HL-60 (cell line): ENCODE measurements around the gene PGC.

Experiments used
- DNase-seq, 2 experiments: peaks; one replicate each; pipeline ENCODE4 v3.0.0-alpha.2; 2010 to 2020; ENCODE audit warnings: low read depth in 1 of 2, low spot score in 1 of 2
- H3K27ac ChIP-seq: fragments of 250-450 bp; sonication (Bioruptor Pico); replicated peaks from 2 replicates; pipeline ENCODE4 v1.5.1; 2020; ENCODE audit warnings: mild to moderate bottlenecking, moderate library complexity
- H3K27me3 ChIP-seq: fragments of 250-450 bp; sonication (Bioruptor Pico); 2 replicates; pipeline ENCODE4 v1.5.1; 2021; ENCODE audit warnings: mild to moderate bottlenecking, moderate library complexity; ENCODE audit not compliant: insufficient read depth, poor library complexity, severe bottlenecking
- H3K4me3 ChIP-seq: replicated peaks from 2 replicates; pipeline ENCODE4 v1.5.1; 2011; ENCODE audit warnings: mild to moderate bottlenecking, control low read depth, low read length; ENCODE audit not compliant: insufficient read depth
- GABPA ChIP-seq: IDR thresholded peaks from 2 replicates; pipeline ENCODE4 v1.6.1; 2012; ENCODE audit warnings: low read depth
- POLR2AphosphoS5 ChIP-seq: IDR thresholded peaks from 2 replicates; pipeline ENCODE4 v1.6.1; 2012; ENCODE audit warnings: low read depth
- SPI1 ChIP-seq: IDR thresholded peaks from 2 replicates; pipeline ENCODE4 v1.6.1; 2012; ENCODE audit warnings: low read depth, mild to moderate bottlenecking, borderline replicate concordance
- TF ChIP-seq, protein P1 (sequence below): IDR thresholded peaks from 2 replicates; pipeline ENCODE4 v1.6.1; 2012; ENCODE audit warnings: low read depth; ENCODE audit not compliant: insufficient replicate concordance

The PGC gene

DNA sequence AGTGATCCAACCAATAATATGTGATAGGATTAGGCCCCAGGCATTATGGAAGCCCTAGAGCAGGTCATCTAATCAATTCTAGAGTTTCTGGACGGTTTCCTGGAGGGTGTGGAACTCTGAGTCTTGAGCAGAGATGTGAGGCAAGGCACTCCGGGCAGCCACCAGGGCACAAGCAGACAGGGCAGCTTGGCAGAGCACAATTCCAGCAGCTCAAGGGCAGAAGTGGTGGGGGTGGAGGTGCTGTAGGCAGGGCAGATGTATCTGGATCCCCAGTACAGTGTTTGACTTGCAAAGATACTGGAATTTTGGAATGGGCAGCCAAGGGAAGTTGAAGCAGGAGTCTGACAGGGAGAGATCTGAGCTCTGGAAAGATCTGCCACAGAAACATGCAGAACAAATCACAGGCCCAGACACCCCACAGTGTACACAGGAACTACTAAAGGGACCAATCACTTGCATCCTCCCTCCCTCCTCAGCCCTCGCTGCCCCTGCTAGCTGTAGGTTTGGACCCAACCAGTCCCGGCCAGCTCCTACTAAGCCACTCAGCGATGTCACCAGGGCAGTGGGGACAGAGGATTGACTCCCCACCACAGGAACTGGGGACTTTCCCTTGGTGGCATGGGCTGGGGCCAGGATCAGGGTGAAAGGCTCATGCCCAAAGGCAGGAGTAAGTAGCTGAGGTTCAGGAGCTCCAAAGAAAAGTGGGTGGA lies 58.8 kb downstream of the PGC start:
- no peaks in the 10 kb centered on the region for H3K27me3 ChIP-seq
- H3K4me3 ChIP-seq, result no peak overlapping the region
- DNase-seq, result no peak
- no peak overlapping the region for H3K27ac ChIP-seq
- TF ChIP-seq, protein P1, sequence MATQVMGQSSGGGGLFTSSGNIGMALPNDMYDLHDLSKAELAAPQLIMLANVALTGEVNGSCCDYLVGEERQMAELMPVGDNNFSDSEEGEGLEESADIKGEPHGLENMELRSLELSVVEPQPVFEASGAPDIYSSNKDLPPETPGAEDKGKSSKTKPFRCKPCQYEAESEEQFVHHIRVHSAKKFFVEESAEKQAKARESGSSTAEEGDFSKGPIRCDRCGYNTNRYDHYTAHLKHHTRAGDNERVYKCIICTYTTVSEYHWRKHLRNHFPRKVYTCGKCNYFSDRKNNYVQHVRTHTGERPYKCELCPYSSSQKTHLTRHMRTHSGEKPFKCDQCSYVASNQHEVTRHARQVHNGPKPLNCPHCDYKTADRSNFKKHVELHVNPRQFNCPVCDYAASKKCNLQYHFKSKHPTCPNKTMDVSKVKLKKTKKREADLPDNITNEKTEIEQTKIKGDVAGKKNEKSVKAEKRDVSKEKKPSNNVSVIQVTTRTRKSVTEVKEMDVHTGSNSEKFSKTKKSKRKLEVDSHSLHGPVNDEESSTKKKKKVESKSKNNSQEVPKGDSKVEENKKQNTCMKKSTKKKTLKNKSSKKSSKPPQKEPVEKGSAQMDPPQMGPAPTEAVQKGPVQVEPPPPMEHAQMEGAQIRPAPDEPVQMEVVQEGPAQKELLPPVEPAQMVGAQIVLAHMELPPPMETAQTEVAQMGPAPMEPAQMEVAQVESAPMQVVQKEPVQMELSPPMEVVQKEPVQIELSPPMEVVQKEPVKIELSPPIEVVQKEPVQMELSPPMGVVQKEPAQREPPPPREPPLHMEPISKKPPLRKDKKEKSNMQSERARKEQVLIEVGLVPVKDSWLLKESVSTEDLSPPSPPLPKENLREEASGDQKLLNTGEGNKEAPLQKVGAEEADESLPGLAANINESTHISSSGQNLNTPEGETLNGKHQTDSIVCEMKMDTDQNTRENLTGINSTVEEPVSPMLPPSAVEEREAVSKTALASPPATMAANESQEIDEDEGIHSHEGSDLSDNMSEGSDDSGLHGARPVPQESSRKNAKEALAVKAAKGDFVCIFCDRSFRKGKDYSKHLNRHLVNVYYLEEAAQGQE, result no peak
- no peak for TF ChIP-seq SPI1

DNA sequence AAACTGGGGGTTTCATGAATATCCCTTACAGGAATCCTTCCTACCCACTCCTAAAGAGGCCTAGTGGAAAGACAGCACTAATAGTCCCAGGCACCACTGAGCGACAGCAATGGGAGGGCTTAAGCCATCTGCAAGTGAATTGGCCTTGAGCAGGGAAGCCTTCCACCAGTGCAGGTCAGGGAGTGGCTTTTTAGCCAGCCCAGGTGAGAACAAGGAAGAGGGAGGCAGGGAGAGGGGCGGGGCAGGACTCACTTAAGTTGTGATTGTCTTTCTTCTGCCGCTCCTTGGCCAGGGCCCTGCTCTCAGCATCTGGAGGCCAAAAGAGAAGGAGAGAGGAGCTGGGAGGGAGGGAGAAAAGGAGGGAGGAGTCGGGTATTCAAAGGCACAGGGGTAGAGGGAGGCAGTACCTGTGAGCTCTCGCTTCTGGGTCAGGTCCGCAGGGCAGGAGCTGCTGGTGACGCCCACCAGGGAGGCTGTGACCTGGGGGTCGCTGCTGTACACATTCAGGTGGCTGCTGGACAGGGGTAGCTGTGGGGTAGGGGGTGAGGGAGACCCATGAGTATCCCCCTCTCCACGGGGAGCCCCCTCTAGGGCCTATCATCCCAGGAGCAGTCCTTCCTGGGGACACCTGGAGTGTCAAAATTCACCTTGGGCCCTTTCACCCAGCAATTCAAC lies 59.6 kb downstream of the PGC start:
- Histone ChIP-seq H3K27ac (no peak overlapping the region), H3K4me3 (no peak overlapping the region), H3K27me3 (no peaks in the 10 kb centered on the region)
- TF ChIP-seq POLR2AphosphoS5 (no peak), SPI1 (no peak), GABPA (no peak)
- TF ChIP-seq, protein P1, result no peak
- DNase-seq, result no peak
